Progenitor cell of endocrine pancreas (in vitro differentiated cells): Measurements from ENCODE around the gene MANSC4. TPM values are rescaled to one million over a fixed set of nuclear protein-coding genes. Genes with fewer than 3 reads are reported as not detected.
"Not testable (repeated sequence)": the region's sequence is repeated elsewhere in the genome, so short reads cannot be mapped to it uniquely, and the experiment has no call there.

Source experiments
- DNase-seq: peaks from one replicate; pipeline ENCODE4 v3.0.0; 2021; ENCODE audit warnings: low spot score; ENCODE audit not compliant: unreplicated experiment
- H3K27ac Mint-ChIP-seq: 2 replicates; pipeline ENCODE4 v1.8.0; 2021; ENCODE audit warnings: mild to moderate bottlenecking, moderate library complexity, mixed read lengths
- H3K27me3 Mint-ChIP-seq: 2 replicates; pipeline ENCODE4 v1.8.0; 2021; ENCODE audit warnings: mixed read lengths
- H3K36me3 Mint-ChIP-seq: 2 replicates; pipeline ENCODE4 v1.8.0; 2022; ENCODE audit warnings: mixed read lengths; ENCODE audit not compliant: insufficient read depth
- H3K4me1 Mint-ChIP-seq: 2 replicates; pipeline ENCODE4 v1.8.0; 2021; ENCODE audit warnings: low read depth, mixed read lengths
- H3K4me3 Mint-ChIP-seq: 2 replicates; pipeline ENCODE4 v1.8.0; 2021; ENCODE audit warnings: low read depth, mild to moderate bottlenecking, moderate library complexity, mixed read lengths
- H3K9me3 Mint-ChIP-seq: 2 replicates; pipeline ENCODE4 v1.8.0; 2021; ENCODE audit warnings: low read depth, mixed read lengths
- CTCF ChIP-seq: fragments of 200-600 bp; sonication (generic); IDR thresholded peaks from one replicate; pipeline ENCODE4 v1.5.0; 2021; ENCODE audit warnings: antibody characterized with exemption, mild to moderate bottlenecking; ENCODE audit not compliant: unreplicated experiment
- total RNA-seq: library from RNA; stranded (reverse); gene quantifications from 2 replicates; pipeline ENCODE4 v1.2.1, GENCODE V29; 2021

MANSC4 gene
- total RNA-seq, 1 donor from 2014 or later: 1.1 TPM

- Mint-ChIP-seq H3K36me3 (peaks cover 23% of the 10 kb centered on the region), H3K9me3 (no peaks in the 10 kb centered on the region), H3K27ac (peak overlapping the region; percentile 4), H3K4me3 (no peak overlapping the region), H3K27me3 (no peaks in the 10 kb centered on the region), H3K4me1 (peaks cover 2% of the 10 kb centered on the region)
- DNase-seq: no peak
- TF ChIP-seq CTCF: no peak
Observed at GRCh38 chr12:27754795-27755194, 25.2 kb downstream of the MANSC4 start.

- Mint-ChIP-seq H3K27me3 (no peaks in the 10 kb centered on the region), H3K4me1 (no peaks in the 10 kb centered on the region), H3K4me3 (no peak overlapping the region), H3K27ac (no peak overlapping the region), H3K9me3 (no peaks in the 10 kb centered on the region), H3K36me3 (peaks cover 21% of the 10 kb centered on the region)
- DNase-seq: no peak
- no peak for TF ChIP-seq CTCF
Observed at GRCh38 chr12:27751386-27752047, 28.5 kb downstream of the MANSC4 start.

GRCh38 chr12:27747111-27747820 is 32.8 kb downstream of the MANSC4 start:
- Mint-ChIP-seq H3K4me1 (no peaks in the 10 kb centered on the region), H3K36me3 (peaks cover 31% of the 10 kb centered on the region), H3K27ac (peak overlapping the region; percentile 31)

GRCh38 chr12:27745734-27746133 is 34.3 kb downstream of the MANSC4 start:
- H3K9me3 Mint-ChIP-seq, H3K27ac Mint-ChIP-seq, H3K4me3 Mint-ChIP-seq, DNase-seq, H3K4me1 Mint-ChIP-seq, H3K27me3 Mint-ChIP-seq: not testable (repeated sequence)
- H3K36me3 Mint-ChIP-seq: peaks cover 33% of the 10 kb centered on the region

More at GRCh38 chr12:27747111-27747820, 32.8 kb downstream of the MANSC4 start:
- no peaks in the 10 kb centered on the region for H3K27me3 Mint-ChIP-seq
- TF ChIP-seq CTCF: no peak
- H3K9me3 Mint-ChIP-seq: no peaks in the 10 kb centered on the region
- no peak for DNase-seq
- H3K4me3 Mint-ChIP-seq: no peak overlapping the region

- TF ChIP-seq CTCF: no peak
- H3K9me3 Mint-ChIP-seq: no peaks in the 10 kb centered on the region
- peaks cover 44% of the 10 kb centered on the region for H3K36me3 Mint-ChIP-seq
- H3K27me3 Mint-ChIP-seq: no peaks in the 10 kb centered on the region
- peak overlapping the region; percentile 62 for H3K27ac Mint-ChIP-seq
- DNase-seq: no peak
- H3K4me1 Mint-ChIP-seq: no peaks in the 10 kb centered on the region
- H3K4me3 Mint-ChIP-seq: no peak overlapping the region
Observed at GRCh38 chr12:27743601-27744000, 36.4 kb downstream of the MANSC4 start.

- not testable (repeated sequence) for H3K4me3 Mint-ChIP-seq, DNase-seq, H3K27ac Mint-ChIP-seq, H3K27me3 Mint-ChIP-seq, H3K4me1 Mint-ChIP-seq, H3K9me3 Mint-ChIP-seq
- peaks cover 19% of the 10 kb centered on the region for H3K36me3 Mint-ChIP-seq
Observed at GRCh38 chr12:27734321-27734720, 45.7 kb downstream of the MANSC4 start.
